HG03159 (cell line): ENCODE measurements around the gene SLC24A1.

ENCODE experiments used
- ATAC-seq: cut with Tn5 transposase; IDR thresholded peaks from one replicate; pipeline ENCODE4 v1.9.1; 2021; ENCODE audit warnings: mild to moderate bottlenecking, moderate library complexity; ENCODE audit not compliant: unreplicated experiment

SLC24A1 gene

GRCh38 chr15:65651831-65652749 lies 30.4 kb downstream of the SLC24A1 start:
- no peak for ATAC-seq

GRCh38 chr15:65653341-65653740 lies 31.6 kb downstream of the SLC24A1 start:
- no peak for ATAC-seq

- ATAC-seq = no peak
Measured at GRCh38 chr15:65653801-65654521, 32.2 kb downstream of the SLC24A1 start.

GRCh38 chr15:65655026-65655425 lies 33.3 kb downstream of the SLC24A1 start:
- no peak for ATAC-seq

- no peak for ATAC-seq
Measured at GRCh38 chr15:65655457-65655856, 33.7 kb downstream of the SLC24A1 start.

- ATAC-seq = no peak
Measured at GRCh38 chr15:65659502-65660052, 37.8 kb downstream of the SLC24A1 start.

- no peak for ATAC-seq
Measured at GRCh38 chr15:65660927-65661326, 39.2 kb downstream of the SLC24A1 start.

GRCh38 chr15:65663521-65663920 lies 41.8 kb downstream of the SLC24A1 start:
- no peak for ATAC-seq

- ATAC-seq = no peak
Measured at GRCh38 chr15:65666257-65666656, 44.5 kb downstream of the SLC24A1 start.

GRCh38 chr15:65675551-65675950 lies 53.8 kb downstream of the SLC24A1 start:
- ATAC-seq = no peak

- ATAC-seq = no peak
Measured at GRCh38 chr15:65676123-65676522, 54.4 kb downstream of the SLC24A1 start.

- ATAC-seq = no peak
Measured at GRCh38 chr15:65680544-65680943, 58.8 kb downstream of the SLC24A1 start.

- no peak for ATAC-seq
Measured at GRCh38 chr15:65682404-65682911, 60.7 kb downstream of the SLC24A1 start.

GRCh38 chr15:65688462-65688861 lies 66.7 kb downstream of the SLC24A1 start:
- no peak for ATAC-seq

- ATAC-seq = no peak
Measured at GRCh38 chr15:65690173-65690572, 68.4 kb downstream of the SLC24A1 start.

- no peak for ATAC-seq
Measured at GRCh38 chr15:65690778-65691177, 69.0 kb downstream of the SLC24A1 start.

GRCh38 chr15:65695081-65695480 lies 73.3 kb downstream of the SLC24A1 start:
- no peak for ATAC-seq
